IMR-90 (cell line): ENCODE data around the gene ENAH. TPM values are rescaled to one million over a fixed set of nuclear protein-coding genes. Genes with fewer than 3 reads are reported as not detected.

ENCODE experiments used
- ATAC-seq: fragments of 200-7000 bp; cut with Tn5 transposase; 2 replicates; pipeline ENCODE4 v1.9.1; 2020; ENCODE audit warnings: low read depth, mild to moderate bottlenecking, moderate library complexity
- BruUV-seq: library from RNA; stranded (reverse); fragments of 400-500 nt; replicated peaks from 2 replicates; lab custom pipeline; 2021; lab: Mats Ljungman, UMichigan
- CTCF ChIA-PET: fragments of 300-600 bp; formaldehyde crosslinking; extraction: SDS; loops from one replicate; lab custom pipeline; 2021; ENCODE audit warnings: antibody characterized with exemption; lab: Yijun Ruan, JAX
- POLR2A ChIA-PET: fragments of 300-600 bp; sonication (Branson Sonifier 250); formaldehyde crosslinking; loops from one replicate; lab custom pipeline; 2022; ENCODE audit warnings: antibody characterized with exemption; ENCODE audit not compliant: unreplicated experiment; lab: Charles Lee
- DNase-seq: peaks from one replicate; pipeline ENCODE4 v3.0.0; 2013
- H2AFZ ChIP-seq: replicated peaks from 2 replicates; pipeline ENCODE3; 2013; ENCODE audit warnings: low read length, mild to moderate bottlenecking; ENCODE audit not compliant: poor library complexity
- H2AK5ac ChIP-seq: 2 replicates; pipeline ENCODE4 v1.6.1; 2013; ENCODE audit warnings: low read depth, low read length, inconsistent platforms
- H2AK9ac ChIP-seq: replicated peaks from 2 replicates; pipeline ENCODE3; 2013; ENCODE audit warnings: mild to moderate bottlenecking, low read depth, low read length, moderate library complexity; ENCODE audit not compliant: poor library complexity
- H2BK120ac ChIP-seq: 2 replicates; pipeline ENCODE4 v1.6.1; 2013; ENCODE audit warnings: low read depth, low read length, inconsistent platforms
- H2BK15ac ChIP-seq: 3 replicates; pipeline ENCODE4 v1.6.1; 2013; ENCODE audit warnings: low read depth, low read length, inconsistent platforms
- H2BK20ac ChIP-seq: 2 replicates; pipeline ENCODE4 v1.6.1; 2013; ENCODE audit warnings: low read depth, mild to moderate bottlenecking, inconsistent platforms, low read length, moderate library complexity
- H2BK5ac ChIP-seq: 2 replicates; pipeline ENCODE4 v1.6.1; 2013; ENCODE audit warnings: mild to moderate bottlenecking, low read depth, low read length, inconsistent platforms; ENCODE audit not compliant: poor library complexity, severe bottlenecking
- H3K14ac ChIP-seq: replicated peaks from 2 replicates; pipeline ENCODE4 v1.6.1; 2013; ENCODE audit warnings: low read depth, low read length, inconsistent platforms
- H3K18ac ChIP-seq: 2 replicates; pipeline ENCODE4 v1.6.1; 2013; ENCODE audit warnings: low read depth, low read length, control low read depth
- H3K23ac ChIP-seq: 2 replicates; pipeline ENCODE4 v1.6.1; 2013; ENCODE audit warnings: low read depth, low read length, inconsistent platforms
- H3K27ac ChIP-seq: 2 replicates; pipeline ENCODE4 v1.5.1; 2013; ENCODE audit warnings: mild to moderate bottlenecking, control low read depth, low read length; ENCODE audit not compliant: insufficient read depth
- H3K27me3 ChIP-seq: 2 replicates; pipeline ENCODE4 v1.6.1; 2013; ENCODE audit warnings: low read length; ENCODE audit not compliant: control insufficient read depth, insufficient read depth
- H3K36me3 ChIP-seq: 2 replicates; pipeline ENCODE4 v1.6.1; 2013; ENCODE audit warnings: low read length, mixed read lengths; ENCODE audit not compliant: control insufficient read depth, insufficient read depth
- H3K4ac ChIP-seq: 2 replicates; pipeline ENCODE4 v1.6.1; 2013; ENCODE audit warnings: low read depth, low read length, inconsistent platforms
- H3K4me1 ChIP-seq: 2 replicates; pipeline ENCODE4 v1.6.1; 2013; ENCODE audit warnings: low read length, mixed read lengths; ENCODE audit not compliant: control insufficient read depth, insufficient read depth
- H3K4me2 ChIP-seq: 2 replicates; pipeline ENCODE4 v1.6.1; 2013; ENCODE audit warnings: low read depth, mild to moderate bottlenecking, control low read depth, low read length, moderate library complexity
- H3K4me3 ChIP-seq: 2 replicates; pipeline ENCODE4 v1.5.1; 2013; ENCODE audit warnings: low read depth, mild to moderate bottlenecking, control low read depth, low read length, moderate library complexity; ENCODE audit not compliant: insufficient read depth
- H3K56ac ChIP-seq: 2 replicates; pipeline ENCODE4 v1.6.1; 2013; ENCODE audit warnings: low read length, inconsistent platforms; ENCODE audit not compliant: insufficient read depth; ENCODE audit errors: extremely low read depth
- H3K79me1 ChIP-seq, 2 experiments: 2 replicates each; pipeline ENCODE4 v1.6.1; 2013; ENCODE audit warnings: low read length in 2 of 2, inconsistent platforms in 1 of 2, low read depth in 1 of 2
- H3K9ac ChIP-seq: 2 replicates; pipeline ENCODE4 v1.6.1; 2013; ENCODE audit warnings: low read depth, low read length, control low read depth
- H3K9me1 ChIP-seq: 2 replicates; pipeline ENCODE4 v1.6.1; 2013; ENCODE audit warnings: low read length, inconsistent platforms; ENCODE audit not compliant: insufficient read depth
- H3K9me3 ChIP-seq: 2 replicates; pipeline ENCODE4 v1.6.1; 2013; ENCODE audit warnings: low read length; ENCODE audit not compliant: control insufficient read depth, insufficient read depth
- H4K20me1 ChIP-seq: 2 replicates; pipeline ENCODE4 v1.6.1; 2013; ENCODE audit warnings: low read length, inconsistent platforms; ENCODE audit not compliant: insufficient read depth
- H4K5ac ChIP-seq: 2 replicates; pipeline ENCODE4 v1.6.1; 2013; ENCODE audit warnings: mild to moderate bottlenecking, low read depth, low read length, control low read depth
- H4K8ac ChIP-seq, 2 experiments: 2 replicates each; pipeline ENCODE4 v1.6.1; 2013; ENCODE audit warnings: low read depth in 2 of 2, low read length in 2 of 2, control low read depth in 1 of 2, inconsistent platforms in 1 of 2
- H4K91ac ChIP-seq: 2 replicates; pipeline ENCODE4 v1.6.1; 2013; ENCODE audit warnings: low read depth, low read length, inconsistent platforms; ENCODE audit not compliant: insufficient read depth
- CHD1 ChIP-seq: IDR thresholded peaks from 2 replicates; pipeline ENCODE4 v1.6.1; 2012; ENCODE audit warnings: low read depth, low read length, improper control_type of control experiment
- MAFK ChIP-seq: IDR thresholded peaks from 2 replicates; pipeline ENCODE4 v1.6.1; 2012; ENCODE audit warnings: low read depth, low read length, improper control_type of control experiment
- WGBS, 2 experiments: methylation state at CpG; one replicate each; pipeline versions ENCODE4 v1.1.5 to v1.1.7; 2013; ENCODE audit warnings: missing lambda C conversion rate in 2 of 2; ENCODE audit not compliant: insufficient read length in 1 of 2; ENCODE audit errors: extremely low coverage in 2 of 2; 5-methylcytosine and 5-hydroxymethylcytosine counted together
- dilution Hi-C: fragments of 300-500 bp; cut with HindIII; formaldehyde crosslinking; loops from one replicate; pipeline ENCODE4 v1.14.3; 2018; ENCODE audit warnings: low sequenced_read_pairs; ENCODE audit not compliant: unreplicated experiment
- in situ Hi-C: fragments of 300-500 bp; cut with MboI; formaldehyde crosslinking; loops from 3 replicates; pipeline ENCODE4 v1.14.3; 2019; ENCODE audit warnings: low sequenced_read_pairs, inconsistent platforms, mixed read lengths
- intact Hi-C: fragments of 100-400 bp; cut with micrococcal nuclease; formaldehyde crosslinking; loops from 2 replicates; pipeline ENCODE4 v1.10.0; 2022
- polyA plus RNA-seq, 3 experiments: library from polyadenylated mRNA; depleted of rRNA; stranded (reverse); fragments of >200 nt; gene quantifications; 2 replicates each; pipeline ENCODE4 v1.2.3, GENCODE V29; 2012; ENCODE audit warnings: low replicate concordance in 1 of 3
- total RNA-seq: library from RNA; depleted of rRNA; stranded (reverse); fragments of >200 nt; gene quantifications from 2 replicates; pipeline ENCODE4 v1.2.3, GENCODE V29; 2012

ENAH gene
- total and polyA plus RNA-seq, 2 of the 4 experiments (the other 2 are of a cell fraction) = 61.3 to 86.9 TPM

DNA sequence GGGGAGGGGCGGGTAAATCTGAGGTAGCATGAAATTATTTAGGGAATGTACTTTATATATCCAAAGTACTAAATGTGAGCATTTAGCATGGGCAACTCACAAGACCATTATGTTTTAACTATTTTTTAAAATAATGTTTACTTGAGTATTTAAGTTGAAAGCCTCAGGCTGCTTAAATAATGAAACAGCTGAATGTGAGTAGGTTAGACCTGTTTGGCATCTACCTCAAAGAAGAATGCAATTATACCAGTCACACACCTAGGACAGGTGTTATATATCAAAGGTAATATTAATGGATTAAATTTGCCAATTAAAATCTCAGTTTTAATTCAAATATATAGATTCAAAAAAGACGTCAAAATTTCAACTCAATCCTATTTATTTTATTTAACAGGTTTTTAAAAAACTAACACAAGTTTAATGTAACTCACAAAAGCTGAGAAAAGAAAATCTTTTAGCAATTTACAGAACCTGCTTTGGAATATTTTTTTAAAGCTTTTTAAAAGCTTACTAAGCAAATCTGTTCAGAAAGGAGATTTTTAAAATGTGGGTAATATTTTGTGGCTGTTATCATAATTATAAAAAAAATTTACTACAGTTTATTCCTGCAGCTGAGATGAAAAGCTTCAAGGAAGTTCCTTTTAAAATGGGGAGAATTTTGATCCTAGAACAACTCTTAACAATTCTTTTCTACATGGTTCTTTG lies 120.5 kb downstream of the ENAH start:
- Histone ChIP-seq H2BK5ac (no peak overlapping the region), H2AK5ac (no peak overlapping the region), H3K18ac (no peak overlapping the region), H3K9me3 (no peaks in the 10 kb centered on the region), H3K27ac (no peak overlapping the region), H3K4me3 (no peak overlapping the region), H3K27me3 (no peaks in the 10 kb centered on the region), H3K4me1 (peaks cover 11% of the 10 kb centered on the region), H3K56ac (no peak overlapping the region), H3K4me2 (no peak overlapping the region), H3K36me3 (peaks cover 8% of the 10 kb centered on the region), H4K91ac (no peak overlapping the region), H2BK15ac (no peak overlapping the region), H2AK9ac (no peak overlapping the region), H3K9ac (no peak overlapping the region), H3K9me1 (peaks cover 14% of the 10 kb centered on the region), H4K5ac (no peak overlapping the region), H2BK20ac (no peak overlapping the region), H2BK120ac (no peak overlapping the region), H4K20me1 (peaks cover 28% of the 10 kb centered on the region), H2AFZ (no peak overlapping the region), H3K4ac (no peak overlapping the region), H3K23ac (no peak overlapping the region), H4K8ac (no peak overlapping the region), H3K14ac (no peak overlapping the region), H3K79me1 (peaks cover 25 to 60% of the 10 kb centered on the region in 2 experiments)
- no CpG with 5 or more reads among the region's 2 CpGs for WGBS, 2 experiments
- TF ChIP-seq CHD1 = no peak
- peak; percentile 52 for TF ChIP-seq MAFK
- no peak for ATAC-seq
- no peak for DNase-seq
- ChIA-PET POLR2A (no interaction called here), CTCF (no interaction called here)
- BruUV-seq = no TSS peak
- dilution Hi-C loops = no loop called here
- in situ Hi-C loops = no loop called here
- intact Hi-C loops = no loop called here
